NCI-H2029 (cell line): Measurements from ENCODE around the gene CYP26B1.

Experiments
- DNase-seq: peaks from one replicate; lab custom pipeline; 2025; lab: John Stamatoyannopoulos, UW

CYP26B1 gene

GRCh38 chr2:72082021-72082601 lies 65.6 kb downstream of the CYP26B1 start:
- DNase-seq, result no peak

- DNase-seq, result no peak
Measured at GRCh38 chr2:72081451-72081850, 66.2 kb downstream of the CYP26B1 start.

GRCh38 chr2:72080286-72081145 lies 67.1 kb downstream of the CYP26B1 start:
- no peak for DNase-seq
